ENCODE data around the gene PUM1.

GRCh38 chr1:30969903-30970302 lies 95.6 kb downstream of the PUM1 start:
- TF ChIP-seq CTCF (IDR thresholded peaks at IDR 0.05) (no peak), POLR2A (IDR thresholded peaks at IDR 0.05; ENCODE audit: low read depth) (no peak), EP300 (IDR thresholded peaks at IDR 0.05) (no peak), POLR2AphosphoS5 (IDR thresholded peaks at IDR 0.05) (no peak)

All from esophagus muscularis mucosa (tissue), 4 donors.